Gastrocnemius medialis (tissue), 4 donors: ENCODE data around the gene ERC2. TPM values are rescaled to one million over a fixed set of nuclear protein-coding genes. Genes with fewer than 3 reads are reported as not detected.
A peak's percentile ranks its signal among the peaks of the same experiment; 100 is the strongest.

ENCODE experiments used
- ATAC-seq, 2 donors: fragments of 150-250 bp; one replicate each; pipeline ENCODE4 v1.9.1; 2016
- DNase-seq, 2 donors: peaks; one replicate each; pipeline ENCODE4 v3.0.0-alpha.2; 2019
- H3K27ac ChIP-seq, 4 donors: fragments of 200-600 bp; sonication (generic); 1 replicate in 1 of 4; 2 replicates in 3 of 4; pipeline ENCODE4 v1.5.1; 2016 to 2018; ENCODE audit warnings: mild to moderate bottlenecking in 2 of 4, moderate library complexity in 1 of 4
- H3K27me3 ChIP-seq, 3 donors: fragments of 200-600 bp; sonication (generic) in 2 of 3; 1 replicate in 1 of 3; 2 replicates in 2 of 3; pipeline versions ENCODE4 v1.5.1 to v1.6.0; 2016 to 2019; ENCODE audit warnings: mild to moderate bottlenecking in 1 of 3, moderate library complexity in 1 of 3
- H3K36me3 ChIP-seq, 2 donors: fragments of 200-600 bp; sonication (generic) in 1 of 2; one replicate each; pipeline ENCODE4 v1.5.1; 2017 to 2018
- H3K4me1 ChIP-seq, 2 donors: fragments of 200-600 bp; sonication (generic) in 1 of 2; one replicate each; pipeline ENCODE4 v1.5.1; 2016 to 2017; ENCODE audit warnings: mild to moderate bottlenecking in 2 of 2
- H3K4me3 ChIP-seq, 4 donors: fragments of 200-600 bp; sonication (generic) in 3 of 4; 1 replicate in 1 of 4; 2 replicates in 3 of 4; pipeline ENCODE4 v1.5.1; 2016 to 2019; ENCODE audit warnings: mild to moderate bottlenecking in 2 of 4
- H3K9me3 ChIP-seq, 3 donors: fragments of 200-600 bp; sonication (generic) in 2 of 3; 1 replicate in 1 of 3; 2 replicates in 2 of 3; pipeline ENCODE4 v1.5.1; 2016 to 2019
- CTCF ChIP-seq, 5 experiments: fragments of 450-650 bp in 3 of 5; fragments of 200-600 bp in 2 of 5; sonication (generic) in 2 of 5; IDR thresholded peaks in 4 of 5; conservative IDR thresholded peaks in 1 of 5; 1 replicate in 4 of 5; 2 replicates in 1 of 5; pipeline ENCODE4 v1.5.1; 2016 to 2019; ENCODE audit warnings: antibody characterized with exemption in 5 of 5, mild to moderate bottlenecking in 3 of 5, moderate library complexity in 3 of 5
- POLR2A ChIP-seq, 2 donors: fragments of 450-650 bp; IDR thresholded peaks; one replicate each; pipeline ENCODE4 v1.6.1; 2017; ENCODE audit warnings: antibody characterized with exemption in 2 of 2, mild to moderate bottlenecking in 2 of 2, moderate library complexity in 2 of 2
- in situ Hi-C, 4 donors: fragments of 200-750 bp; cut with MboI; loops; one replicate each; pipeline versions ENCODE4 v1.15.0 to v1.8.0; 2017; ENCODE audit warnings: low sequenced_read_pairs in 4 of 4
- intact Hi-C: fragments of 100-400 bp; cut with DNase I; formaldehyde crosslinking; loops from one replicate; pipeline ENCODE4 v1.15.1; 2023; ENCODE audit warnings: low total_unique reads
- total RNA-seq, 4 donors: library from RNA; depleted of rRNA; stranded (reverse); fragments of >200 nt; gene quantifications; one replicate each; pipeline versions ENCODE4 v1.1.0 to v1.2.3, GENCODE V29; 2016

Gene ERC2
- total RNA-seq, 4 donors from 2014 or later: not detected

- Histone ChIP-seq H3K4me3 (peak overlapping the region; percentile 57 to 82 (median 68)), H3K27ac (peak overlapping the region; percentile 45 to 82 (median 73)), H3K9me3 (no peaks in the 10 kb centered on the region), H3K4me1 (peaks cover 0 to 23% of the 10 kb centered on the region in 2 donors), H3K36me3 (no peaks in the 10 kb centered on the region), H3K27me3 (no peaks in the 10 kb centered on the region)
- in situ Hi-C loops (loop anchor here (10.0 to 25.0 kb wide), 6 partner anchors 249 to 999 kb away; no protein-coding TSS in a partner anchor), intact Hi-C loops (loop anchor here (5.0 kb wide), 3 partner anchors 536 to 636 kb away; no protein-coding TSS in a partner anchor)
- peak in 1 of 2 donors; percentile 40 for ATAC-seq
- DNase-seq: peak; percentile 48 to 54
- TF ChIP-seq POLR2A (IDR thresholded peaks at IDR 0.05): no peak
- TF ChIP-seq CTCF (IDR thresholded peaks at IDR 0.05 in 4 of 5, conservative IDR thresholded peaks at IDR 0.05 in 1 of 5): no peak
Observed at GRCh38 chr3:55488398-55489055, 979.7 kb downstream of the ERC2 start.

- TF ChIP-seq POLR2A (IDR thresholded peaks at IDR 0.05): no peak
- TF ChIP-seq CTCF (IDR thresholded peaks at IDR 0.05 in 4 of 5, conservative IDR thresholded peaks at IDR 0.05 in 1 of 5): no peak
- no peaks in the 10 kb centered on the region for H3K36me3 ChIP-seq
- no peak for DNase-seq
- H3K27me3 ChIP-seq: no peaks in the 10 kb centered on the region
- intact Hi-C loops (loop anchor here (5.0 kb wide), 3 partner anchors 535 to 635 kb away; no protein-coding TSS in a partner anchor), in situ Hi-C loops (loop anchor here (10.0 to 25.0 kb wide), 6 partner anchors 250 to 1000 kb away; no protein-coding TSS in a partner anchor)
- no peaks in the 10 kb centered on the region for H3K9me3 ChIP-seq
- peak in 1 of 2 donors; percentile 18 for ATAC-seq
- peaks cover 0 to 23% of the 10 kb centered on the region in 2 donors for H3K4me1 ChIP-seq
- H3K4me3 ChIP-seq: peak overlapping the region; percentile 57 to 82 (median 68)
- H3K27ac ChIP-seq: peak overlapping the region; percentile 61 to 82 (median 73)
Observed at GRCh38 chr3:55487381-55488241, 980.7 kb downstream of the ERC2 start.

GRCh38 chr3:55486857-55487380 is 981.3 kb downstream of the ERC2 start, which contains the start of gene WNT5A:
Gene WNT5A (minus strand): TSS chr3:55487306. CDS start chr3:55486985, 321 bp downstream.
- peaks cover 0 to 30% of the 10 kb centered on the region in 2 donors for H3K4me1 ChIP-seq

More at GRCh38 chr3:55486857-55487380, 981.3 kb downstream of the ERC2 start, which contains the start of gene WNT5A:
- ATAC-seq (no peak), DNase-seq (no peak)
- H3K4me3 ChIP-seq: peak within 1 kb of the TSS; percentile 57 to 82 (median 68)
- intact Hi-C loops: loop anchor here (5.0 kb wide), 3 partner anchors 535 to 635 kb away; no protein-coding TSS in a partner anchor
- no peaks in the 10 kb centered on the region for H3K36me3 ChIP-seq
- H3K9me3 ChIP-seq: no peaks in the 10 kb centered on the region
- H3K27ac ChIP-seq: peak within 1 kb of the TSS; percentile 61 to 82 (median 77)
- peaks cover 0 to under 1% (median 0%) of the 10 kb centered on the region in 3 donors for H3K27me3 ChIP-seq
- no peak for TF ChIP-seq POLR2A (IDR thresholded peaks at IDR 0.05)
- no peak for TF ChIP-seq CTCF (IDR thresholded peaks at IDR 0.05 in 4 of 5, conservative IDR thresholded peaks at IDR 0.05 in 1 of 5)
- in situ Hi-C loops: loop anchor here (10.0 to 25.0 kb wide), 6 partner anchors 250 to 1000 kb away; no protein-coding TSS in a partner anchor
